GM19324 (cell line): ENCODE measurements around the gene KCNMB1.
A peak's percentile ranks its signal among the peaks of the same experiment; 100 is the strongest.

Experiments used
- ATAC-seq: cut with Tn5 transposase; IDR thresholded peaks from one replicate; pipeline ENCODE4 v1.9.1; 2021; ENCODE audit warnings: mild to moderate bottlenecking, moderate library complexity; ENCODE audit not compliant: unreplicated experiment, low FRiP score

KCNMB1 gene, protein sequence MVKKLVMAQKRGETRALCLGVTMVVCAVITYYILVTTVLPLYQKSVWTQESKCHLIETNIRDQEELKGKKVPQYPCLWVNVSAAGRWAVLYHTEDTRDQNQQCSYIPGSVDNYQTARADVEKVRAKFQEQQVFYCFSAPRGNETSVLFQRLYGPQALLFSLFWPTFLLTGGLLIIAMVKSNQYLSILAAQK

DNA sequence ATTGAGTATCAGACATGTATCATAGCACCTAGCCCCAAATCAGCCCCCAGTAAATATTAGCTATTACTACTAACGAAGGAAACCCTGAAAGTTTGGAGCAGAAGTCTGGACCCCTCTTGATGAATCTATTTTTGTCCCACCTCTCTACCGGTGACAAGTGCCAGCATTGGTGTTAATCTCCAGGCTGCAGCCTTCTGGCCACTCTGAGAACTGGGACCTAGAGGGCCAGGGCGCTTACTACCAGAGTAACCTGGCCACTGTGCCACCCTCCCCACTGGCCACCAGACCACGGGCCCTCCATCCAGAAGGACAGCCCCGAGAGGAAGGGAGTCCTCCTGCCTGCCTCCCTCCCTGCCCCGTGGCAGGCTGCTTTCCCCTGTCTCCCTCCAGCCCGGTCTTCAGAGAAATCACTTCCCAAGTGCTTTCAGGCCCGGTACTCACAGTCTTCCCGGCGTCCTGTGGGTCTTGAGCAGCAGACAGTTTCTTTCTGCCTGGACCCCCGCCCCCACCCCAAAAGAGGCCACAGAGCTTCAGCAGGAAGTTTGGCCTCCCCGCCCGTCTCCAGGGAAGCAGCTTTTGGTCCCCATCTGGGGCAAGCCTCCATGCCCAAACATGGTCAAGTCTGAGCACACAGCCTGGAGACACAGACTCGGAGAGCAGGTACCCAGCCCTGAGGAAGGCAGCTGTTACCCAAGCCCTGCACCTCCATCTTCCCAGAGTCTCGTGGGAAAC is at the start of gene KCNMB1:
Gene KCNMB1 (minus strand): TSS at position 550 of the 732 bp plus-strand sequence. CDS start 3,920 bp downstream, outside the sequence.
- no peak for ATAC-seq

DNA sequence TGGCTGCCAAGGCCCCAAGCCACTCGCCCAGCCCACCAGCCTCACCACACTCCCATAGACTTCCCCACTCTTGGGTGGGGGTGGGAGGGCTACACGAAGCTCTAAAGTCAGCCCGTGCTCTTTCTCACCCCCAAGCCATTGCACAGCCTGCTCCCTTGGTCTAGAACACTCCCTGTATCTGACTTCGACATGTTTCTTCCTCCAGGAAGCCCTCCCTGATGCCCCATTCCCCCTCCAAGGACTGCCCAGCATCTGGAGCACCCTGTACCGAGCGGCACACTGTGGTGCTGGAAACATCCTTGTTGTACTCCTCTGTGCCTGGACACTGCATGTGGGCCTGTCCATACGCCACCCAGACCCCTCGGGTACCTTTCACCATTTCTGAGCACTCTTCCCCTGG is 49.4 kb upstream of the KCNMB1 start:
- ATAC-seq = no peak

DNA sequence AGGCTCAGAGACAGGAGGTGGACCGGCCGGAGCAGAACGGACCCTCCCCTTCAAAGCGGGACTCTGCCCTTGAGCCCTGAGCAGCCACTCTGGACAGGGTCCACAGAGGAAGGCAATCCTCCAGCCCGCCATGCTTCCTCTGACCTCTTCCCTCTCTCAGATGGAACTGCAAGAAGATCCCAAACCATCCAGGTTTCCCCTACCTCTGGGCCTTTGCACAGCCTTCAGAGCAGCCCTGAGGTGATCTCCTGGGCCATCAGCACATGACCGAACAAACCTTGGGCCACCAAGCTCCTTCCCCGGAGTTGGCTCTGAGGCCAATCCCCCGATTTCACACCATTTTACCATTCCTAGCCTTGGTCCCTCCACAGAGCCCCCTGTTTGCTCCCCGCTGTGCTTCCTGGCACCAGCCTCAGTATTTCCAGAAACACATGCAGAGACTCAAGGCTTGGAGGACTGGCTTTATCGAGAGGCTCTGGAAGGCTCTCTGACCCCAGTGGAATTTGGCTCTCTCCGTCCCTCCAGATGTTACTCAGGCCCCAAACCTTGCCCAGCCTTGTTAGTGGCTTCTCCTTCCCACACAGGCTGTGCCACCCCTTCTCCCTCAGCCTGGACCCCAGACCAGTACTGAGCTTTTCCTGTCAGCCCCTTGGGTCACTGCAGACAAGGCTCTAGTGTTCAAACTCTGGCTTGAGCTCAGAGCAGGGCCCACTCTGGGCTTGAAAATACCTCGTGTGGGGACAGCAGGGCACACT is 48.6 kb upstream of the KCNMB1 start:
- ATAC-seq = no peak

DNA sequence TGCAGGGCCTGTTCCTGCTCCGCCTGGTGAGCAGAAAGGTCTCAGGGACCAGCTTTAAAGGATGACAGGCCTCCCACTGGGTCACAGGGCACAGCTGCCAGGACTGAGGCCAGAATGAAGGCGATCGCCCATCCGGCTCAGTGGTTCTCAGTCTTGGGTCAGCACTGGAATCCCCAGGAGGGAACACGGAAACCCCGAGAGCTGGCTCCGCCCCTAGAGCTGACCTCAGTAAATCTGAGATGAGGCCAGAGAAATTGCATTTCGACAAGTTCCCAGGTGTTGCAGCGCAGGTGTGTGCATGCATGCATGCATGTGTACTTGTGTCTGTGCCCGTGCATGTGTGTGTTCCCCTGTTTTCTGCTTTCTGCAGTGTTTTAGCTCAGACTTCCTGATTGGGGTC is 47.2 kb upstream of the KCNMB1 start:
- no peak for ATAC-seq

DNA sequence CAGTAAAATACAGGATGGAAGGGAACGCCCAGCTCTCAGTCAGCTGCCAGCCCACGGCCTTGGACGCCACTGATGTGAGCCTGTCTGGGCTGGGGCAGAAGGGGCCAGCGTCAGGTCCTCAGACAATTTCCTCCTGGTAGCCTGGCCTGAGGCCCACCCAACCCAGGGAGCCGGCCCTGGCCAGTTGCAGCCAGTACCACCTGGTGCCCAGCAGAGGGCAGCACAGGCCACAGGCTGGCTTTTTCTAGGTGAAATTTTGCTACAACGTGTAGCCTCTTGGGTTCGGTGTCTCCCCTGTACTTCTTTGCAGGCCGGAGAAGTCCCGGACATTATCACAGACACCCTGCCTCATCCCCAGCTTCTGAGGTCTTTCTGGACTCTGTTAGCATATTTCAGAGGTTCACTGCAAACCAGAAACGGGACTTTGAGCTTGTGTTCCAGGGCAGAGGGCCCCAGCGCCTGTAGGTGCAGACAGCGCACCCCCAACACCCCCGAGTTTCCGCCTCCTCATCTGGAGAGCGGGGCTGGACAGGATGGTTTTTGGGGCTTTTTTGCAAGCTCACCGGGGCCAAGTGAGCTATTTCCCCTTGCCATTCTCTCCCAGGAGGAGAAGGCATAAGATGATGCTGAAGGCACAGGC is 45.9 kb upstream of the KCNMB1 start:
- ATAC-seq = peak; percentile 64

DNA sequence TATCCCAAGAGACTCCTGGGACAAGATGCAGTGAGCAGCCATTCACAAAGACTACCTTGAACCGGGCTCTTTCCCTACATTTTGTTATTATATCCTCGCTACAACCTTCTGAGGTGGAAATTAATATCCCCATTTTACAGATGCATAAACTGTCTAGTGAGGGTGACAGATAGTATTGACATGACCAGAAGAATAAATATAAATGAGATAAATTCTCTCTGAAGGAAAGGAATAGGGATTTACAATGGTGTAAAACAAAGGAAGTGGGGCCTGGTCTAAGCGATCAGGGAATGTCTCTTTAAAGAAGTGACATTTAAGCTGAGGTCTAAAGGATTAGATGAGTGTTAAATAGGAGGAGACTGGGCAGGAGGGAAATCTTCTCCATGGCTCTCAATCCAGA is 43.5 kb upstream of the KCNMB1 start:
- no peak for ATAC-seq

DNA sequence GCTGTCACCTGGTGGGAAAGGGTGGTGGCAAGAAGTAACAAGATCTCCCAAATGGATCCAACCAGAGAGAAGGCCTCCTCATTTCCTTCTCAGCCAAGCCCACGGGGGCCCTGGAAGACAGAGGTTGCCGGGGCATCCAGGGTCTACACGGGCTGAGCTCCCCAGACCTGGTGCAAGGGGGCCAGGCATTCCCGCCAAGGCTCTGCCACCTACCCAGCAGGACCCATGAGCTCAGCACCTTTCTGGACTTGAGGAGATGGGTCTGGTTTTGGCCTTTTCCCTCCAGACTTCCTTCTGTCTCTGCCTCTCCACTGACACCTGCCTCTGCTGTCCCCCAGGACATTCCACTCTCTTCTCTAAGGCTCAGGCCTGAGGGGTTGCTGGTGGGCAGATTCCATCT is 42.4 kb upstream of the KCNMB1 start:
- ATAC-seq = no peak

DNA sequence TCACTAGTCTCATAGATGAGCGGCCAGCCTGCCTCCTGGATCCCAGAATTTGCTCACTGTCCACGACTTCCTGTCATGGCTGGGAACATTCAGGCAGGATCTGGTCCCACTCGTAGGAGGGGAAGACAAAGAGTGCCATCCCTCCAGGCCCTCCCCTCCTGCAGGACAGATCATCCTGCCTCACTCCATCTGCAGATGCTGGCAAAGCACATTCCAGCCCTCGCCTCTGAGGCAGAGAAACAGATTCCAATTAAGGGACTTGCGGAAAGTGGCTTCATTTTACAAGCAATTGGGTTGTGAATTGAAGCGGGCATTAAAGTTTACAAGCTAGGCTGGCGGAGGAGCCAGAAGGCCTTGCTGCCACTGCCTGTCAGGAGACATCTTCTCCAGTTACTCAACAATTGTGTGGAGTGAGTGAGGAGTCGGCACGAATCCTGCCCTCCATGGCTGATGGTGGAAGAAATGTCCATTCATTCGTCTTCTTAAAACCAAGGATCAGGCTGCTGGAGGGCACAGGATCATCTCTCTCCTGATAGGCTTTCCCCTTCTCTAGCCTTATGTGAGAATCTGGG is 41.8 kb upstream of the KCNMB1 start:
- ATAC-seq = no peak

DNA sequence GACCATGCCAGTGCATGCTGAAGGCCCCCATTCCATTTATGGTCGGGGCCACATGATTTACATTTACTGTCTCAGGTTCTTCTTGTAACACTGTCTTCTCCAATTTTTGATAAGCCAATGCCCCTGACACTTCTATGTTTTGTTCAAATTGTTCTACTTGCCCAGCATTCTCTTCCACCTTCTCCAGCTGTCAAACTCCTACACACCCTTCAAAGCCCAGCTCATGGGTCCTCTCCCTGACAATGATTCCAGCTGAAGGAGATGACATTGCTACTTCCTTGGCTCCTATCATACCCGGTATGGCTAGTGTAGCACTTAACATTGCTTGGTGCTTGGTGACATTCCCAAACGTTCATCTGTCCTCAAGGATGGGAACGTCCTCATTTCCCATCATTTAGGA is 41.1 kb upstream of the KCNMB1 start:
- no peak for ATAC-seq

DNA sequence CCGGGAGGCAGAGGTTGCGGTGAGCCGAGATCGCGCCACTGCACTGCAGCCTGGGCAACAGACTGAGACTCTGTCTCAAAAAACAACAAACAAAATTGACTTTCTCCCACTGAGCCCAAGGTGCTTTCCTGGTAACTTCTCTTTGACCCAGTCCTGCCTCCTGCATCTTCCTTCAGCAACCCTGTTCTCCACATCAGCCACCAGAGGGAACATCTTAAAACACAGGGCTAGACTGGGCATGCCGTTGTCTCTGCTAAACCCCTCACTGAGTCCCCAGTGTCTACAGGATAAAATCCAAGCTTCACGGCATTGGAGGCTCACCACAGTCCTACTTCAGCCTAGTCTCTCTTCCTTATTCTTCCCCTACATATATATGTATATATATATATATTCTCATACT is 39.8 kb upstream of the KCNMB1 start:
- ATAC-seq = no peak

DNA sequence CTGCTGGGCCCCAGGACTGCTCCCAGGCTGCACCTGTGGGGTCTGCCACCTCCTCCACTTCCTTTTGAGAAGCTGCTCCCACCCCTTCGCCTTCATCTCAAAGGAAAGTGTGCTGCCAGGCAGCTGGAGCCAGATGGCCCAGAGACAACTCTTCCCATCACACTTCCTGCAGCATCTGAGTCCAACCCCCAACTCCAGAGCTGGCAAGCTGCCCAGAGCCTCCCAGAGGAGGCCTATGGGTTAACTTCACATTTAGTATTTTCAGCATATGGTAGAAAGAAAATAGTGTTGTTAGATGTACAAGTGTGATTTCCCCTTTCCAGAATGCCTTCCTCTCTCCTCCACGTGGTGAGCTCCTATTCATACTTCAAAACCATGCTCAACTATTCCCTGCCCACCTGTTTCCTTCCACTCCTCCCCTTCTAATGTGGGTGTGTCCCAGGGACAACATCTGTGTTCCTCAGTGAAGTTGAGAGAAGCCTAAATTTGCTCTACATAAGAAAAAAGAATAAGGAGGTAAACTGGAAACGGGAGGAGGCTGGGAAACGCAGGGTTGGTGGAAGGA is 38.6 kb upstream of the KCNMB1 start:
- ATAC-seq = no peak

DNA sequence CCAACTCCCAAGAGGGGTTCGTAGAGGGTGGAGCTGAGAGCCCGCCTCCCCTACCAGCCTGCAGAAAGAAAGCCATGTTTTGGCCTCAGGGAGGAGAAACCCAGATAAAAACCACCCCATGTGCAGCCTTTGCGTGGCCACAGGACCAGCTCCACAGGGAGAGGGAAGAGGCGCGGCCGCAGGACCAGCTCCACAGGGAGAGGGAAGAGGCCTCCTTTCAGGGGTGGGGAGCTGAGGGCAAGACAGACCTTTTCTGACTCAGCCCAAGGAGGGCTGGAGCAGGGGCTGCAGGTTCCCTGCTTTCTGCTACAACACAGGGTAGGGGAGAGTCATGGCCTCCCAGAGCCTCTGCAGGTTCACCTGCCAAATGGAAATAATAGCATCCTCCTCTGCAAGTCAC is 37.6 kb upstream of the KCNMB1 start:
- no peak for ATAC-seq

DNA sequence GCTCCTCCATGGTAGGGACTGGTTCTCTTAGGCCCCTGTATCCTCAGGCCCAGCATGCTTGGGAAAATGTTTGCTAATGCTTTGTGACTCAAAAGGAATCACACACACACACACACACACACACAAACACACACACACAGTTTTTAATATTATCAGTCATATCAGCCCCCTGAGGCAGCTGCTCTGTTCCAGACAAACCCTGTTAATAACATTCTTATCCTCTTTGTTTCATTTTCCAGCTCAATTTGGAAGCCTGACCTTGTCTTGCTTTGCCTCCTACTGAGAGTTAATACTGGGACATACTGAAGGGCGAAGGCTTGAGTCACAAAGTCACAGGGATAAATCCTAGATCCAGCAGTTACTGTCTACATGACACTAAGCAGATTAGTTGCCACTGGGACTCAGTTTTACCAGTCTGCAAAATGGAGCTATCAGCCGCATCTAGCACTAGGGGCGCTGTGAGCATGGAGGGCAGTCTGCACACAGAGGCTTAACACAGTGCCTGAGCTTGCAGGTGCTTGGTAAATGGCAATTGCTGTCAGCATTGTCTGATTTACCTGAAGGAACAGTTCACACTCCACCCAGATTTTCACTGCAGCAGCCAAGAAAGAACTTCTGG is 37.1 kb upstream of the KCNMB1 start:
- no peak for ATAC-seq

DNA sequence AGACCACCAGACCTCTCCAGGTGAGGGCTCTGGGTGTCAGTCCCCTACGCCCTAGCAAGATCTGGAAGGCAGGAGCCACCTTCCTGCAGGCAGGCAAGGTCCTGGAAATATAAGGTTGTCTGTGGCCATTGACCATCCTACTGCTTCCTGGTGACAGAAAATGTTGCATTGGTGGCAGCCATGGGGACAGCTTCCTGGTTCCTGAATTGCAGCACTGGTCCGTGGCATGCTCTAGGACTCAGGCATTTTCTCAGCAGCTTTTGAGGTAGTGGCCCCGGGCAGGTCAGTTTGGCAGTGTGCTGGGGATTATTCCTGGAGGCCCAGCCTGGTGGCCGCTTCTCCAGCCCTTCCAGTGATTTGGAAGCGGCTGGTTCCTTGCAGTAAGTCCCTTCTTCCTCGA is 36.6 kb upstream of the KCNMB1 start:
- ATAC-seq = no peak

DNA sequence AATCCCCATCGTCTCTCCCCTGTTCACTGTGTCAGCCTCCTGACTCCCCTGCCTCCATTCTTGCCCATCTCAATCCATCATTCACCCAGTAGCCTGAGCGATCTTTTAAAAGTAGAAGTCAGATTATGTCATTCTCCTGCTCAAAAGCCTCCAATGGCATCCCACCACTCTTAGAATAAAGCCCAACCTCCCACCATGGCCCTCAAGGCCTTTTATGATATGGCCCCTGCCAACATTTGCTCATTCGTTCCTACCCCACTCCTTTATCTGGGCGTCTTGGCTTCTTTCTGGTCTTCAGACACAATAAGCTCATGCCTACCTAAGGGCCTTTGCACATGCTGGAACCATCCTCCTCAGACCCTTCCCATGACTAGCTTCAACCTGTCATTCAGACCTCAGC is 35.5 kb upstream of the KCNMB1 start:
- ATAC-seq = no peak

DNA sequence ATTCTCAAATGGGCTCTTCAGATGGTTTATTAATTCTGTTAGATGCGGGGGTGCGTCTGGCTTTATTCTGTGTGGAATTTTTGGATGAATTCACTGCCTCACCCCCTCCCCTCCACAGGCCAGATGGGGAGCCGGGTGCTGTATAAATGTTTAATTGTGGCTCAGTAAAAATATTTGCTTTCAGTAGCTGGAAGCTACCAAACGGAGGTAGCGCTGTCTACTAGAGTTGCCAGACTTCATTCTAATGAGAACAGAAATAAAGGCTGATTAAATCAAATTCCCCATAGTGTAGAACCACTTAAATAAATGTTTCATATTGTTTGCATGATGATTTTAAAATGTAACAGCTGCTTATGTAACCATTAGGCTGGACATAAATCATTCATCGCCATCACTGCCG is 34.5 kb upstream of the KCNMB1 start:
- no peak for ATAC-seq

DNA sequence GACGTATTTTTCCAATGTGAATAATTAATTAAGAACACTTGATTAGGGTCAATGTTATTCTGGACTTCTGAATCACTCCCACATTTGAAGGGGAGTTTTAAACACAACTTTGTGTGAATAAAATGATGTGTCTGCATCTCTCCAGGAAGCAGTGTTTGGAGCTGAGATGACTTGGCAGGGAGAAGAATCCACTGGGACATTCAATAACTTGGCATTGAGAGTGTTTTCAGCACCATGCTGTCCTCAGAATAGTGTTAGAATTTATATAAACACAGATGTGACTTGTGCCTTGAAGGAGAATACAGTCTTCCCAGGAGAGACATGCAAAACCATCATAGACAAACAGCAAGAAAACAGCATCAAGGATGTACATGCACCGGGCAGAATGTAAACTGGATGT is 32.7 kb upstream of the KCNMB1 start:
- ATAC-seq = no peak

DNA sequence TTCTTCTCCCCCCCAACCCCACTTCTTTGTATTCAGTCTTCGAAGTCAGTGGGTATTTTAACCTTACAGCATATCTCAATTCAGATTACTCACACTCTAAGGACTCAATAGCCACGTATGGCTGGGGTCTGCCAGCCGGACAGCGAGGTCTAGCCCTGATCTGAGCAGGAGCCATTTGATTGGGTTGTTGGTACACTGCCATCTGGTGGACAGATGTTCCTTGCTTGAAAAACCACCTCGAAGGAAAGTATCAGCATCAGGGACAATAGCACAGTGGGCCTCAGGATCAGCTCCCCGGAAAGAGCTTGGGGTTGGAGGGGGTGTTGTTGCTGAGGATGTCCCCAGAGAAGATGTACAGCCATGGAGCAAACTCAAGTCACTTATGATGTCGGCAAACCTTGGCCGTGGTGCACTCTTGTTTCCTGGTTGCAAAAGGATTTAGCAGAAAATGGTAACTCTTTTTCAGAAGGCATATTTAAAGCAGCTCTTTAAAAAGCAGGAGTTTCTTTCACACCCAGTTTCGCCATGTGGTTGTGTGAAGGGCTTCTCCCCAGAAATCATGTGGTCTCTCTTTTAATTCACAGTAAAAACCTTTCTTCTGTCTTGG is 31.7 kb upstream of the KCNMB1 start:
- no peak for ATAC-seq

DNA sequence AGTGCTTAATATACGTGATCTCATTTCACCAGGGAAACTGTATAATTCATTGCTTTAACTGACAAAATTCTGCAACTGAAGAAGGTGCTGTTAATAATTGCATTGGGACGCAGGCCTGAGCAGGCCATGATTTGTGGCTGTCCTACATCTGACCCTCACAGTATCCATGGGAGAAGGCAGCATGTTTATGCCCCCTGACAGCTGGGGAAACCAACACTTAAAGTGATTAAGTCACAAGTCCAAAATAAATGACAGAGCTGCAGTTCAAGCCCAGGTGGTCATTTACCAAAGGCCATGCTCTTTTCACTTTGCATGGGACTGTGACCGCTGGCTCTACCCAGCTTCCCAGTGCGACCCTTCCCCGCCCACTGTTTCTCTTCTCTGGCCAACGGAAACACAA is 30.5 kb upstream of the KCNMB1 start:
- ATAC-seq = no peak

DNA sequence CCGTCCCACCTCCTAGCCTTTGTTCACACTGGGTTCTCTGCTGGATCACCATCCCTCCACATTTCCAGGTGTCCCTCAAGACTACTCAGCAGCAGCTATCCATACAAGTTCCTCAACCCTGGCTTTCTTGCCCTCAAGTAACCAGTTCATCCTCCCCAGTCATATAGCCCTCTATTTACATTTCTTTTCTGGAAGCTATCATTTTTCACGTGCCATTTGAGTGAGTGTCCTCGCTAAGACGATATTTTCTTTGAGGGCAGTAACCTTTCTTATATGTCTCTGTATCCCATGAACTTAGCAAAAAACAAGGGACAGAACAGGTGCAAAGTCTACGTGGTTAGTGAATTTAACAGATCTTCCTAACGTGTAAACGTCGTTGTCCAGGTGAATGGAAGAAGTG is 29.6 kb upstream of the KCNMB1 start:
- no peak for ATAC-seq
